GM12878 (cell line): Measurements from ENCODE around the gene PSMB7. TPM values are rescaled to one million over a fixed set of nuclear protein-coding genes. Genes with fewer than 3 reads are reported as not detected.
A peak's percentile ranks its signal among the peaks of the same experiment; 100 is the strongest.

Experiments used
- ATAC-seq: fragments of 200-7000 bp; cut with Tn5 transposase; 3 replicates; pipeline ENCODE4 v1.9.1; 2020; ENCODE audit warnings: mild to moderate bottlenecking, moderate library complexity
- BruUV-seq: library from RNA; stranded (reverse); fragments of 400-500 nt; replicated peaks from 2 replicates; lab custom pipeline; 2021; lab: Mats Ljungman, UMichigan
- CTCF ChIA-PET: fragments of 300-600 bp; sonication (Branson Sonifier 250); formaldehyde crosslinking; extraction: SDS; loops from one replicate; lab custom pipeline; 2021; ENCODE audit warnings: inconsistent platforms; lab: Yijun Ruan, JAX
- POLR2A ChIA-PET: fragments of 350-600 bp; formaldehyde crosslinking; extraction: SDS; loops from one replicate; lab custom pipeline; 2021; ENCODE audit warnings: inconsistent platforms; lab: Charles Lee
- RAD21 ChIA-PET: fragments of 300-600 bp; sonication (Branson Sonifier 250); formaldehyde crosslinking; loops from one replicate; lab custom pipeline; 2023; ENCODE audit warnings: antibody characterized with exemption; ENCODE audit not compliant: unreplicated experiment; lab: Charles Lee
- SMC1A ChIA-PET: fragments of 300-600 bp; sonication (Branson Sonifier 250); formaldehyde crosslinking; loops from one replicate; lab custom pipeline; 2023; ENCODE audit not compliant: unreplicated experiment, uncharacterized antibody; lab: Charles Lee
- DNase-seq: peaks from one replicate; pipeline ENCODE4 v3.0.0-alpha.2; 2011; ENCODE audit warnings: low read depth, low spot score
- FAIRE-seq: peaks from 3 replicates; lab custom pipeline; 2011; peaks lifted over from hg19 to GRCh38; lab: Jason Lieb, UNC
- H2AFZ ChIP-seq: 2 replicates; pipeline ENCODE4 v1.6.0; 2011; ENCODE audit warnings: low read depth, low read length, control low read depth; ENCODE audit not compliant: control insufficient read depth
- H3K27ac ChIP-seq: 2 replicates; pipeline ENCODE4 v1.5.1; 2011; ENCODE audit warnings: control low read depth; ENCODE audit not compliant: control insufficient read depth, insufficient read depth
- H3K27me3 ChIP-seq, 2 experiments: replicated peaks in 1 of 2; 2 replicates each; pipeline versions ENCODE4 v1.6.0 to v1.6.1; 2011; ENCODE audit warnings: low read length in 1 of 2; ENCODE audit not compliant: control insufficient read depth in 2 of 2, insufficient read depth in 2 of 2
- H3K36me3 ChIP-seq, 2 experiments: 2 replicates each; pipeline ENCODE4 v1.5.1; 2011; ENCODE audit warnings: low read length in 1 of 2; ENCODE audit not compliant: control insufficient read depth in 2 of 2, insufficient read depth in 2 of 2
- H3K4me1 ChIP-seq: 2 replicates; pipeline ENCODE4 v1.6.1; 2011; ENCODE audit warnings: mild to moderate bottlenecking, low read length, moderate library complexity, mixed read lengths; ENCODE audit not compliant: control insufficient read depth, insufficient read depth
- H3K4me2 ChIP-seq: 2 replicates; pipeline ENCODE4 v1.6.0; 2011; ENCODE audit warnings: control low read depth; ENCODE audit not compliant: control insufficient read depth, insufficient read depth
- H3K4me3 ChIP-seq: fragments of 200-600 bp; sonication (generic); 2 replicates; pipeline ENCODE4 v1.5.1; 2016
- H3K79me2 ChIP-seq: 2 replicates; pipeline ENCODE4 v1.6.0; 2011; ENCODE audit warnings: low read length; ENCODE audit not compliant: control insufficient read depth, insufficient read depth
- H3K9ac ChIP-seq: 2 replicates; pipeline ENCODE4 v1.8.0; 2011; ENCODE audit warnings: low read length, control low read depth, mixed read lengths; ENCODE audit not compliant: control insufficient read depth, insufficient read depth
- H3K9me3 ChIP-seq: replicated peaks from 3 replicates; pipeline ENCODE4 v1.5.1; 2011; ENCODE audit warnings: mild to moderate bottlenecking, low read length; ENCODE audit not compliant: control insufficient read depth, insufficient read depth
- H4K20me1 ChIP-seq: 2 replicates; pipeline ENCODE4 v1.6.0; 2011; ENCODE audit not compliant: control insufficient read depth, insufficient read depth
- CBX3 ChIP-seq: fragments of 200-600 bp; sonication (generic); IDR thresholded peaks from 2 replicates; pipeline ENCODE4 v1.6.1; 2016; ENCODE audit warnings: low read depth, borderline replicate concordance
- CBX5 ChIP-seq: sonication (generic); IDR thresholded peaks from 2 replicates; pipeline ENCODE4 v1.6.1; 2016; ENCODE audit warnings: low read depth, moderate library complexity, mild to moderate bottlenecking, inconsistent platforms
- EGR1 ChIP-seq, 2 experiments: IDR thresholded peaks; 1 replicate in 1 of 2; 2 replicates in 1 of 2; pipeline ENCODE4 v1.6.1; 2011 to 2012; ENCODE audit warnings: low read depth in 2 of 2, low read length in 2 of 2, borderline replicate concordance in 1 of 2, mild to moderate bottlenecking in 1 of 2, moderate library complexity in 1 of 2
- GABPA ChIP-seq: IDR thresholded peaks from 2 replicates; pipeline ENCODE4 v1.6.1; 2014; ENCODE audit warnings: antibody characterized with exemption, low read depth, mild to moderate bottlenecking, inconsistent platforms
- HDAC6 ChIP-seq: fragments of 200-600 bp; sonication (generic); IDR thresholded peaks from one replicate; pipeline ENCODE4 v1.8.0; 2017; ENCODE audit warnings: antibody characterized with exemption; ENCODE audit not compliant: unreplicated experiment
- MEF2A ChIP-seq: IDR thresholded peaks from 2 replicates; pipeline ENCODE4 v1.6.1; 2011; ENCODE audit warnings: low read depth, mild to moderate bottlenecking, low read length, moderate library complexity; ENCODE audit not compliant: insufficient read depth
- MTA3 ChIP-seq: IDR thresholded peaks from 2 replicates; pipeline ENCODE4 v1.6.1; 2012; ENCODE audit warnings: low read length, inconsistent platforms, borderline replicate concordance
- NFYB ChIP-seq: IDR thresholded peaks from 2 replicates; pipeline ENCODE4 v1.6.1; 2011; ENCODE audit warnings: low read depth, mild to moderate bottlenecking, low read length, improper control_type of control experiment, moderate library complexity; ENCODE audit not compliant: insufficient read depth
- PKNOX1 ChIP-seq: fragments of 450-650 bp; IDR thresholded peaks from 2 replicates; pipeline ENCODE4 v1.6.1; 2016; ENCODE audit warnings: mild to moderate bottlenecking
- SUZ12 ChIP-seq: fragments of 200-600 bp; sonication (generic); IDR thresholded peaks from one replicate; pipeline ENCODE4 v1.6.1; 2018; ENCODE audit warnings: antibody characterized with exemption, mild to moderate bottlenecking; ENCODE audit not compliant: unreplicated experiment
- USF2 ChIP-seq: IDR thresholded peaks from 2 replicates; pipeline ENCODE4 v1.6.1; 2011; ENCODE audit warnings: low read depth, low read length, improper control_type of control experiment, borderline replicate concordance
- ZBED1 ChIP-seq: IDR thresholded peaks from 2 replicates; pipeline ENCODE4 v1.6.1; 2016; ENCODE audit warnings: borderline replicate concordance
- ZNF217 ChIP-seq: fragments of 450-650 bp; IDR thresholded peaks from 2 replicates; pipeline ENCODE4 v1.6.1; 2017; ENCODE audit warnings: antibody characterized with exemption, mild to moderate bottlenecking
- WGBS: methylation state at CpG from one replicate; pipeline ENCODE4 v1.1.6; 2016; ENCODE audit warnings: low lambda C conversion rate; ENCODE audit not compliant: insufficient replicate concordance, insufficient coverage; ENCODE audit errors: missing lambda C conversion rate; 5-methylcytosine and 5-hydroxymethylcytosine counted together
- in situ Hi-C: fragments of 300-500 bp; cut with MboI; formaldehyde crosslinking; loops from 9 replicates; pipeline ENCODE4 v1.14.3; 2018; ENCODE audit warnings: mixed read lengths
- intact Hi-C: fragments of 100-400 bp; cut with micrococcal nuclease; formaldehyde crosslinking; loops from one replicate; pipeline ENCODE4 v1.14.2; 2022; ENCODE audit not compliant: unreplicated experiment
- polyA plus RNA-seq, 11 experiments: library from polyadenylated mRNA; depleted of rRNA in 4 of 11; unstranded in 6 of 11; stranded (reverse) in 5 of 11; fragments of >200 nt; fragmentation: Nextera tagmentation in 4 of 11; fragmentation: Illumina TruSeq in 1 of 11; extraction: Ambion mirVana in 4 of 11; extraction: Trizol in 1 of 11; gene quantifications; 1 replicate in 1 of 11; 2 replicates in 10 of 11; pipeline versions ENCODE4 v1.2.1 to v1.2.3, GENCODE V29; 2011 to 2016; ENCODE audit warnings: inconsistent platforms in 2 of 11, missing spikeins in 2 of 11, low read depth in 1 of 11
- total RNA-seq, 4 experiments: library from RNA; depleted of rRNA in 3 of 4; stranded (reverse); fragments of >200 nt in 3 of 4; fragmentation: Illumina TruSeq in 1 of 4; extraction: Trizol in 1 of 4; gene quantifications; 2 replicates each; pipeline versions ENCODE4 v1.2.1 to v1.2.3, GENCODE V29; 2013 to 2021
- TF ChIP-seq, protein P1 (sequence below): fragments of 450-650 bp; formaldehyde crosslinking; IDR thresholded peaks from 2 replicates; pipeline ENCODE4 v1.5.0; 2022; ENCODE audit warnings: mild to moderate bottlenecking, missing genetic modification characterization
- TF ChIP-seq, protein P2 (sequence below): IDR thresholded peaks from 2 replicates; pipeline ENCODE4 v1.6.1; 2011; ENCODE audit warnings: mild to moderate bottlenecking, low read depth, low read length, moderate library complexity; ENCODE audit not compliant: insufficient replicate concordance
- TF ChIP-seq, protein P3 (sequence below): IDR thresholded peaks from 2 replicates; pipeline ENCODE4 v1.6.1; 2011; ENCODE audit warnings: borderline replicate concordance, low read depth, mild to moderate bottlenecking, moderate library complexity, low read length; ENCODE audit not compliant: insufficient read depth, poor library complexity, severe bottlenecking

Gene PSMB7
- total and polyA plus RNA-seq, 10 of the 15 experiments (the other 5 are each of a cell fraction or from before 2014, with no cell fraction given) = 174 to 564 (median 268) TPM

DNA sequence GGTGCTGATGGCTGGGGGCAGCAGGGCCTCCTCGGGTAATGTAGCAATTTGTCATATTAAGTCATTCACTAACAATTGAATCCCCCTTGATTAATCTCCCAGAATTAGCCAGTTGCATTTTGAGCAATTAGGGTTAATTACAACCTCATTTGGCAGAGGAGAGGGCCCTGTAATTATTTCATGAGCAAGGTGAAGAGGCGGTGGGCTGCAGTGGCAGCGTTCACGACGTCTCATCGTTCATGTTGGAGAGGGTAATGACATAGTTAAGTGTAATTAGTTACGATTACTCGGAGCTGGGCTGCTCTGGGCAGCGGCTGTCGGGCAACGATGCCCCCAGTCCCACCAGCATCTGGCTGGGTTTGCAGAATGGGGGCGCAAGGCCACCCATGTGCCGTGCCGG lies 111.5 kb downstream of the PSMB7 start:
- peaks cover 38% of the 10 kb centered on the region for H3K79me2 ChIP-seq
- H4K20me1 ChIP-seq = peaks cover 31% of the 10 kb centered on the region
- H3K4me1 ChIP-seq = peaks cover 8% of the 10 kb centered on the region
- SMC1A ChIA-PET = interaction anchor here (1.9 to 2.3 kb wide), 2 partner anchors 107 to 177 kb away, joined by 4 to 8 read pairs; no protein-coding TSS in a partner anchor
- no peak overlapping the region for H3K27ac ChIP-seq
- H3K4me3 ChIP-seq = no peak overlapping the region
- TF ChIP-seq ZNF217 (no peak), CBX5 (no peak), PKNOX1 (no peak), MEF2A (no peak), HDAC6 (no peak), ZBED1 (no peak), MTA3 (no peak), CBX3 (no peak), GABPA (no peak), EGR1 (IDR thresholded peaks at IDR 0.05; ENCODE audit: borderline replicate concordance in 1 of 2, low read depth in 2 of 2, low read length in 2 of 2) (no peak), NFYB (no peak), USF2 (no peak), SUZ12 (no peak)
- TF ChIP-seq, protein P1, sequence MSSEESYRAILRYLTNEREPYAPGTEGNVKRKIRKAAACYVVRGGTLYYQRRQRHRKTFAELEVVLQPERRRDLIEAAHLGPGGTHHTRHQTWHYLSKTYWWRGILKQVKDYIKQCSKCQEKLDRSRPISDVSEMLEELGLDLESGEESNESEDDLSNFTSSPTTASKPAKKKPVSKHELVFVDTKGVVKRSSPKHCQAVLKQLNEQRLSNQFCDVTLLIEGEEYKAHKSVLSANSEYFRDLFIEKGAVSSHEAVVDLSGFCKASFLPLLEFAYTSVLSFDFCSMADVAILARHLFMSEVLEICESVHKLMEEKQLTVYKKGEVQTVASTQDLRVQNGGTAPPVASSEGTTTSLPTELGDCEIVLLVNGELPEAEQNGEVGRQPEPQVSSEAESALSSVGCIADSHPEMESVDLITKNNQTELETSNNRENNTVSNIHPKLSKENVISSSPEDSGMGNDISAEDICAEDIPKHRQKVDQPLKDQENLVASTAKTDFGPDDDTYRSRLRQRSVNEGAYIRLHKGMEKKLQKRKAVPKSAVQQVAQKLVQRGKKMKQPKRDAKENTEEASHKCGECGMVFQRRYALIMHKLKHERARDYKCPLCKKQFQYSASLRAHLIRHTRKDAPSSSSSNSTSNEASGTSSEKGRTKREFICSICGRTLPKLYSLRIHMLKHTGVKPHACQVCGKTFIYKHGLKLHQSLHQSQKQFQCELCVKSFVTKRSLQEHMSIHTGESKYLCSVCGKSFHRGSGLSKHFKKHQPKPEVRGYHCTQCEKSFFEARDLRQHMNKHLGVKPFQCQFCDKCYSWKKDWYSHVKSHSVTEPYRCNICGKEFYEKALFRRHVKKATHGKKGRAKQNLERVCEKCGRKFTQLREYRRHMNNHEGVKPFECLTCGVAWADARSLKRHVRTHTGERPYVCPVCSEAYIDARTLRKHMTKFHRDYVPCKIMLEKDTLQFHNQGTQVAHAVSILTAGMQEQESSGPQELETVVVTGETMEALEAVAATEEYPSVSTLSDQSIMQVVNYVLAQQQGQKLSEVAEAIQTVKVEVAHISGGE (CRISPR knock-in tag) = no peak
- TF ChIP-seq, protein P2, sequence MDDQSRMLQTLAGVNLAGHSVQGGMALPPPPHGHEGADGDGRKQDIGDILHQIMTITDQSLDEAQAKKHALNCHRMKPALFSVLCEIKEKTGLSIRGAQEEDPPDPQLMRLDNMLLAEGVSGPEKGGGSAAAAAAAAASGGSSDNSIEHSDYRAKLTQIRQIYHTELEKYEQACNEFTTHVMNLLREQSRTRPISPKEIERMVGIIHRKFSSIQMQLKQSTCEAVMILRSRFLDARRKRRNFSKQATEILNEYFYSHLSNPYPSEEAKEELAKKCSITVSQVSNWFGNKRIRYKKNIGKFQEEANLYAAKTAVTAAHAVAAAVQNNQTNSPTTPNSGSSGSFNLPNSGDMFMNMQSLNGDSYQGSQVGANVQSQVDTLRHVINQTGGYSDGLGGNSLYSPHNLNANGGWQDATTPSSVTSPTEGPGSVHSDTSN = peak; percentile 23
- TF ChIP-seq, protein P3, sequence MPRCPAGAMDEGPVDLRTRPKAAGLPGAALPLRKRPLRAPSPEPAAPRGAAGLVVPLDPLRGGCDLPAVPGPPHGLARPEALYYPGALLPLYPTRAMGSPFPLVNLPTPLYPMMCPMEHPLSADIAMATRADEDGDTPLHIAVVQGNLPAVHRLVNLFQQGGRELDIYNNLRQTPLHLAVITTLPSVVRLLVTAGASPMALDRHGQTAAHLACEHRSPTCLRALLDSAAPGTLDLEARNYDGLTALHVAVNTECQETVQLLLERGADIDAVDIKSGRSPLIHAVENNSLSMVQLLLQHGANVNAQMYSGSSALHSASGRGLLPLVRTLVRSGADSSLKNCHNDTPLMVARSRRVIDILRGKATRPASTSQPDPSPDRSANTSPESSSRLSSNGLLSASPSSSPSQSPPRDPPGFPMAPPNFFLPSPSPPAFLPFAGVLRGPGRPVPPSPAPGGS = peak; percentile 64
- peaks cover 36 to 41% of the 10 kb centered on the region in 2 experiments for H3K36me3 ChIP-seq
- CTCF ChIA-PET = interaction anchor here (0.9 to 1.4 kb wide), 5 partner anchors 11 to 177 kb away, joined by 4 to 5 read pairs (median 4); no protein-coding TSS in a partner anchor
- no peak for ATAC-seq
- POLR2A ChIA-PET = interaction anchor here (1.2 kb wide), 1 partner anchor 11 kb away, joined by 3 read pairs; no protein-coding TSS in a partner anchor
- no peak for FAIRE-seq
- WGBS = 98% methylated on average over 14 of the region's 14 CpGs
- no peaks in the 10 kb centered on the region for H3K9me3 ChIP-seq
- BruUV-seq = no TSS peak
- H3K27me3 ChIP-seq = no peaks in the 10 kb centered on the region
- RAD21 ChIA-PET = interaction anchor here (1.0 kb wide), 1 partner anchor 177 kb away, joined by 4 read pairs; no protein-coding TSS in a partner anchor
- no peak overlapping the region for H3K9ac ChIP-seq
- no peak for DNase-seq
- intact Hi-C loops (no loop called here), in situ Hi-C loops (no loop called here)
- H2AFZ ChIP-seq = no peak overlapping the region
- no peak overlapping the region for H3K4me2 ChIP-seq
